GM12865 (cell line): ENCODE measurements around the gene MAGI1.

Experiments used
- DNase-seq: peaks from one replicate; pipeline ENCODE4 v3.0.0; 2010; ENCODE audit warnings: low read depth
- H3K4me3 ChIP-seq: 2 replicates; pipeline ENCODE4 v1.5.1; 2011; ENCODE audit warnings: mild to moderate bottlenecking, low read depth, low read length, control low read depth
- CTCF ChIP-seq: IDR thresholded peaks from 2 replicates; pipeline ENCODE4 v1.5.1; 2011; ENCODE audit warnings: low read length, control low read depth, low read depth, inconsistent platforms; ENCODE audit not compliant: insufficient read depth; ENCODE audit errors: missing control alignments

MAGI1 gene

GRCh38 chr3:65507437-65507836 is 531.3 kb downstream of the MAGI1 start:
- TF ChIP-seq CTCF: no peak
- no peak for DNase-seq
- no peak overlapping the region for H3K4me3 ChIP-seq

- TF ChIP-seq CTCF: no peak
- DNase-seq: no peak
- H3K4me3 ChIP-seq: no peak overlapping the region
Measured at GRCh38 chr3:65503776-65504175, 534.9 kb downstream of the MAGI1 start.

GRCh38 chr3:65502526-65502925 is 536.2 kb downstream of the MAGI1 start:
- no peak overlapping the region for H3K4me3 ChIP-seq
- no peak for DNase-seq
- TF ChIP-seq CTCF: no peak

- DNase-seq: no peak
- H3K4me3 ChIP-seq: no peak overlapping the region
- no peak for TF ChIP-seq CTCF
Measured at GRCh38 chr3:65500398-65501306, 538.1 kb downstream of the MAGI1 start.

GRCh38 chr3:65497846-65498245 is 540.9 kb downstream of the MAGI1 start:
- DNase-seq: no peak
- no peak overlapping the region for H3K4me3 ChIP-seq
- TF ChIP-seq CTCF: no peak

- H3K4me3 ChIP-seq: no peak overlapping the region
- TF ChIP-seq CTCF: no peak
- no peak for DNase-seq
Measured at GRCh38 chr3:65497236-65497635, 541.5 kb downstream of the MAGI1 start.

GRCh38 chr3:65493938-65494337 is 544.8 kb downstream of the MAGI1 start:
- DNase-seq: no peak
- H3K4me3 ChIP-seq: no peak overlapping the region
- no peak for TF ChIP-seq CTCF
